Tibial nerve (tissue), 4 donors: ENCODE measurements around the gene SLMAP.

ENCODE experiments used
- CTCF ChIP-seq, 5 experiments: fragments of 200-600 bp in 3 of 5; fragments of 450-650 bp in 2 of 5; sonication (generic) in 3 of 5; IDR thresholded peaks; one replicate each; pipeline ENCODE4 v1.5.1; 2016 to 2019; ENCODE audit warnings: antibody characterized with exemption in 5 of 5, mild to moderate bottlenecking in 3 of 5, moderate library complexity in 2 of 5
- EP300 ChIP-seq, 2 donors: sonication (generic); formaldehyde crosslinking; IDR thresholded peaks; one replicate each; pipeline ENCODE4 v1.6.1; 2017; ENCODE audit warnings: antibody characterized with exemption in 2 of 2, mild to moderate bottlenecking in 1 of 2
- POLR2A ChIP-seq, 2 donors: fragments of 450-650 bp; IDR thresholded peaks; one replicate each; pipeline ENCODE4 v1.6.1; 2017; ENCODE audit warnings: antibody characterized with exemption in 2 of 2, mild to moderate bottlenecking in 2 of 2, moderate library complexity in 2 of 2

GRCh38 chr3:57977818-57978235, 221.7 kb downstream of the SLMAP start:
- TF ChIP-seq CTCF (IDR thresholded peaks at IDR 0.05) (no peak), EP300 (IDR thresholded peaks at IDR 0.05) (no peak), POLR2A (IDR thresholded peaks at IDR 0.05) (no peak)
